Suppressor macrophage treated with lipopolysaccharide for 4 hours (primary cell): ENCODE data around the gene JAZF1.

ENCODE experiments used
- DNase-seq: peaks from one replicate; pipeline ENCODE4 v3.0.0-alpha.2; 2020

The JAZF1 gene

DNA sequence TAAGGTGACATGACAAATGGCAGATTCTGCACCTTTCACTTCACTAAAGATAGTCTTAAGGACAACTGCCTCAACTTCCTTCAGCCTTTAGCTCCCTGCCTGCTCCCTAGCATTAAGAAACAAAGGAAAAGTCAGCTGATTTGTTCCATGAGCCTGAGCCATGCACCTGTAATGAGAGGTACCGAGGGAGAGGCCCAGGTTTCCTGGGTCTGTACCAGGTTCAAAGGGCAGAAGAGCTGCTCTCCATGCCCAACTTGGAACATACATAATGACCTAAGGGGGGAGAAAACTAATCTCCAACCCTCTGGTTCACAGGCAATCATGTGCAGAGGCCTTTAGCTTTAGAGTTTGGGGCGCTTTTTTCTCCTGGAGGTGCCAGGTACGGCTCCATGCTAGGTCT lies 111.2 kb downstream of the JAZF1 start:
- no peak for DNase-seq

DNA sequence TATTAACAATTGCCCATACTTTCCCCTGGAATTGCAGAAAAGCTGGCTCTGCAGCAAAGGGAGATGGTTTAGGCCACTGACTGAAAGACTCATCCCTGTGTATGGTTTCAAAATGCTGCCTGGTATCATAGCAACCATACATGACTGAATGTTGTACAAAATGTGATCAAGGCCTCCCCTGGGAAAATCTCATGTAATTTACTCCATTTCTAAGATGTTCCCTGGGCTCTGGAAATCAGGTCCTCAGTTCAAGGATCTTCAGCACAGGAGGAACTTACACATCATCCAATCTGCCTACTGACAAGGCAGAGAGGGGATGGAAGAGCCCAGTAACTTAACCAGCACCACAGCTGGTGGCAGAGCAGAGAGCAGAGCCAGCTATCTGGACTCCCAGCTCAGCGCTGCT lies 111.8 kb downstream of the JAZF1 start:
- DNase-seq: no peak

DNA sequence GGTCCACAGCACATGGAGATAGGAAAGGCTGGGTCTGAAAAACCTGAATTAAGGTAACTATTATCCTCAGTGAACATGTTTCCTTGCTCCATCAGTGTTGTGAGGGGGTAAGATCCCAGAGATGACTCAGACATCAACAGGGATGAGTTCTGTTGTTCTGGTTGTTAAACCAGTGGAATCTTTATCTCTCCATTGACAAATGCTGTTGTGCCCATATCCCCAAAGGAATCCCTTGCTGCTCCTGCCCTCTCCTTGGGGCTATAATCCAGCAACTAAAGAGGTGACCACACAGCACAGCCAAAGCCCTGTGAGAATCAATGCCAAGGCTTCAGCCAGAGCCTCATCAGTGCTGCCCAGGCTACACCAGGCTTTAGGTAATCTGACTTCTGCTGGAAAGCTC lies 113.4 kb downstream of the JAZF1 start:
- no peak for DNase-seq

DNA sequence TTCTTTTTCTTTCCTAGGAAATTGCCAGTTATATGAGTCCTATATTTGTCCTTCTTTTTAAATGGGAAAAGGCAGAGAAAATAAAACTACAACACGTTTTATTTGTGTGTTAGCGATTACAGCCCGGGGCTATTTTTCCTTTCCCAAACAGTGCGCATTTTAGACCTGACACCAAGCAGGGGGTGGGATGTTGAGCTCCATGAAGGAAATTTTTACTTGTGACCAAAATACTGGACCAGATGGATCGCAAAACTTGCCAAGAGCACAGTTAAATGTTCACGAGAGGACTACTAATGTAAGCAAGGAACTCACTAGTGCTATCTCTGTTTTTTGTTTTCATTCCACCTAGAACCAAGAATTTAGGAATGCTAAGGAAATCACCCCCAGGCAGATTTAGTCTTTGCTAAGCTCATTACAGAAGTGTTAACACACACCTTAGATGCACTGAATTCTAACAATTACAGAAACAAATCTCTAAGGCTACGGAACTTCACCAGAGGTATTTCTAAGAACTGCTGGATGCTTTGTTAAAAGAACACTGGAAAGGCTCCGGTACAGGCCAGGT lies 114.8 kb downstream of the JAZF1 start:
- no peak for DNase-seq

DNA sequence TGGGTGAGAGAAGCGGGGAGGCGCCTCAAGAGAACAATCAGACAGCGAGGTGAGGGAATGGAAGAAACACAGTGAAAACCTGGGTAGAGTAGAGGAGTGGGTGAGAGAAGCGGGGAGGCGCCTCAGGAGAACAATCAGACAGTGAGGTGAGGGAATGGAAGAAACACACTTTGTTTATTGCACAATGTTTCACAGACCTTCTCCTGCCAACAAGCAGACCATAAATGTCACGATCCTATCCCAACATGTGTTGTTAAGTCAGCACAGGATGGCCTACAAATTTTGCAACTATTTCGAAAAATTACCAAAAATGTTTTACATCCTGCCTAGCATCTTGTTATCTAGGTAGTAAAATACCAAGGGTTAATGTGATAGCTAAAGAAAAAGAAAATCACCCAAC lies 115.3 kb downstream of the JAZF1 start:
- no peak for DNase-seq

DNA sequence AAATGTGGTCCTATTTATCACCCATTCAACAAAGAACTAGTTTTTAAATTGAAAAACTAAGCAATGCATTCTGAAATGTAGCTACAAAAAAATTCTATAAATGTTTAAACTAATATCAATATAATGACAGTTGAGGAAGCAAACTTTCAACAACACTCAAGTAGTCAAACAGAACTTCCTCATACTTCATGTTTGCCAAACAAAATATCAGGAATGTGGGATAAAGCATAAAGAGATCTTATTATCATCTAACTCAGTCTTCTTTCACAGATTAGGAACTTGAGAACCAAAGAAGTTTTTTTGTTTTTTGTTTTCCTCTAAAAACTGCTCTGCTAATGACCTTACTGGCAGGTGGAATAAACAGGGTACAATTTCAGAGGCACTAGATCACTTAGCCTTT lies 116.2 kb downstream of the JAZF1 start:
- no peak for DNase-seq

DNA sequence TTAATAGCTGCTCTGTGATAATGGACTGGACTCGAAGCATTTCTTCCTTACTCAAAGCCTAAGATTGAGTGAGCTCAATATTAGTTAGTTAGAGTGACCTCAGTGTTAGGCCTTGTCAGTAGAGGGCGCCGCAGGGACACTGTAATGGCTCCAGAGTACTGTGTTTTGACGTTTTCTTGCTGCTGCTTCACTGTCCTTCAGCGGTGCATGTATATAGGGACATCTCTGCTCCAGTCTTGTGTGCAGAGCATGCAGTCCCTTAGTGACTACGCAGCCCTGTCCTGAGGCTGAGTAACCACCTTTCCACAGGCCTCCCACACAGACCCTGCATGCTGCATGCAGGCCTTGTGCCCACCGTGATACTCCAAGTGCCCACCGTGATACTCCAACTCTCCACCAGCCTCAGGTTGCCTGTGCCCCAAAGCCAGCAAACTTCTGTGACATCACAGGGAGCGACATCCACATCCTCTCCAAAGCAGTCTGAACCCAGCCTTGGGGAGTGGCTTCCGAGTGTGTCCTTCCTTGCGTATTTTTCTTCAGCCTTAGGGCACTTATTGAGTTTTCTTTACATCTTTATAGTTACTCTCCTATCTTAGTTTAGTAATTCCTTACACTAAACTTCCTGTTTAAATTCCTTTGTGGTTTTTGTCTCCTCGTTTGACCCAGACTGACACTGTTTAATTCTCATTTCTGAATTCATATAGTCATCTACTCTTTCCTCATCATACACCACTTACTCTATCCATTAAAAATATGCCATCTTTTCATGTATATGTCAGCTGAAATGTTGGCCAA lies 118.2 kb downstream of the JAZF1 start:
- peak; percentile 72 for DNase-seq

DNA sequence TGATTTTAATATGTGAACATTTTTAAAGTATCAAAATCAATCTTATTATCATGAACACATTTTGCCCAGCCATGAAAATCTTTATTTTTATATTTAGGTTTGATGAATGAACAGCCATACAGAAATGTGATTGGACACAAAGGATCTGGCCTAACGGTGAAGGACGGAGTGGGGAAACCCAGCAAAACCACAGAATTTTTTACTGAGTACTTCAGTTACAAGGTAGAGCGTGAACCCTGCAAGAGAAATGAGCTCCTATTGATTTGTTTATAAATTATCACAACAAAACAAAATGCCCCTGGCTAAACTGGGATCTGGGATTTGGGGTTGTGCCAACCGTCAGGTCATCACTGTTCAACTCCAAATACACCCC lies 118.8 kb downstream of the JAZF1 start:
- no peak for DNase-seq

DNA sequence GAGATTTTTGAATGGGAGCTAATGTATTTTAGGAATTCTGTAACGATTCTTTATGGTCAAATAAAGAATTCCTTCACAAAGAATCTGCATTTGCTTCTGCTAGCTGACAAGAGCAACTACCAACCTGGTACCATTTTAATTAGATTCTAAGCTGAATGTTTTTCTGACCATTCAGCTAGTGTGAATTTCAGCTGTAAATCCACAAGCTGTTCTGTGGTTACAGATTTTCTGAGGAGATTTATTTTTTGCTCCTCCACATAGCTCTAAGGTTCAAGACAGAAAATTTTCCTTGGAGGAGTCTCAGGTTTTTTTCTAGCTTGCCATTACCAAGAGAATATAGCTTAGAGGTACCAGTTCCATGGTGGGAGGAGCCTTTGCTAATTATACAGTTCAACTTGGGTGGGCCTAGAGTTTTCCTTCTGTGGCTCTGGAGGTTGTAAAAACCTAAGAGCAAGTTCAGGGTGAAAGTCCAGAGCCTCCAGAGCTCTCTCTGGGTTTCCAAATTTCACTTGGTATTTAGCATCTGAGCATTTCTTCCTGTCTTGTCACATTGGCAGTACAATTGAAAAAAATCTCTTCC lies 120.1 kb downstream of the JAZF1 start:
- no peak for DNase-seq

DNA sequence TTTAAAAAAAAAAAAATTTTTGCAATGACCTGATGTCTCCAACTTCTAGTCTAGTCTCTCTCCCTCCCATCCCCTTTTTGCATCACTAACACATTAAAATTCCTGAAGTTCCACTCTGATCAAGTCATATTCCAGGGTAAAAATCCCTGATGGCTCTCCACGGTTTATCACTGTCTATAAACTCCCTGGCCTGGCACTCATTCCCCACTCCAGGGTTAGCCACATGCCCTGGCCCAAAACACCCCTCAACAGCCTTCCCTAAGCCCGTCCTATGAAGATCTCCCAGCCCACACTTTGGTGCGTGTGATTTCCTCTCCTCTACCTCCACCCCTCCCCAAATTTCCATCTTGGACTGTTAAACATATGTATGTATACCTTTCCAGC lies 125.4 kb downstream of the JAZF1 start:
- no peak for DNase-seq

DNA sequence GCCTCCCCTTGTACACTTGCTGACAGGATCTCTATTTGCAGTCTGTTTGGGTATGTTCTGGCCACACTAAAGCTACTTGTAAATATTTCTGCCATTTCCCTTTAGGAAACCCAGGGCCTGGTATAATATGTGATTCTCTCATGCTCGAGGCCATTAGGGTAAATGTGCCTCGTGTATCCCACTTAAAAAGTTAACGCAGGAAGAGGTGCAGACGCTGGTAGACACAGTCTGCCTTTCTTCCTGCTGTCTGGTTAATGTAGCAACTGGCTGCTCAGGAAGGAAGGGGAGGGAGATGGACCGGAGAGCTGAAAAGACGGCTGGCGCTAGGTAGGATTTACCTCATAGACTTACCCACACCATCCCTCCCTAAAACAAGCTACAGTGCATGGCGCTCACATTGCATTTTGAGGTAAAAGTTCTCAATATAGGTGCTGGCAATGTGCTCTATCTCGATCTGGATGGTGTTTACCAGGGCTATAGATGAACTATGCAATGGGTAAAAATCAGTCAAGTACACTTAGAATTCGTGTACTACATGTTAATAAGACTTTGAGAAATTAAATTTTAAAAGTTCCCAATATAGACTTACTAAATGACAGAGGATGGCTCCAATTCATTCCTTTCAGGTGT lies 125.9 kb downstream of the JAZF1 start:
- DNase-seq: no peak

DNA sequence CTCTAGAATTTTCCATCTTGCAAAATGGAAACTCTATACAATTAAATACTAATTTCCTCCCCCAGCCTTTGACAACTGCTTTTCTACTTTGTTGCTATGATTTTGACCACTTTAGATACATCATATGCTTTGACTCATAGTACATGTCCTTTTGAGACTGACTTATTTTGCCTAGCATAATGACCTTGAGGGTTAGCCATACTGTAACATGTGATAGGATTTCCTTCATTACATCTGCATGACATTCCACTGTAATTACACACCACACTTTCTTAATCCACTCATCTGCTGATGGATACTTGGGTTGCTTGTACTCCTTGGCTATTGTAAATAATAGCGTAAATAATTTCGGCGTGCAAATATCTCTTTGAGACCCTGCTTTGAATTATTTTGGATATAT lies 127.7 kb downstream of the JAZF1 start:
- DNase-seq: peak; percentile 2

DNA sequence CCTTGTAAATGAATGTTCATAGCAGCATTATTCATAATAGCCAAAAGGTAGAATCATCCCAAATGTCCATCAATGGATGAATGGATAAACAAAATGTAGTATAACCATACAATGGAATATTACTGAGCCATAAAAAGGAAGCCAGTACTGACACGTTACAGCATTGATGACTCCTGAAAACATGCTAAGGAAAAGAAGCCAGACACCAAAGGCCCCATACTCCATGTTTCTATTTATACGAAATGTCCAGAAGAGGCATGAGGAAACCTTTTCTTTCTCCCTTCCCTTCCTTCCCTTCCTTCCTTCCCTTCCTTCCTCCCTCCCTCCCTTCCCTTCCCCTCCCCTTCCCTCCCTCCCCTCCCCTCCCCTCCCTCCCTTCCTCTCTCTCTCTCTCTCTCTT lies 131.9 kb downstream of the JAZF1 start:
- no peak for DNase-seq

DNA sequence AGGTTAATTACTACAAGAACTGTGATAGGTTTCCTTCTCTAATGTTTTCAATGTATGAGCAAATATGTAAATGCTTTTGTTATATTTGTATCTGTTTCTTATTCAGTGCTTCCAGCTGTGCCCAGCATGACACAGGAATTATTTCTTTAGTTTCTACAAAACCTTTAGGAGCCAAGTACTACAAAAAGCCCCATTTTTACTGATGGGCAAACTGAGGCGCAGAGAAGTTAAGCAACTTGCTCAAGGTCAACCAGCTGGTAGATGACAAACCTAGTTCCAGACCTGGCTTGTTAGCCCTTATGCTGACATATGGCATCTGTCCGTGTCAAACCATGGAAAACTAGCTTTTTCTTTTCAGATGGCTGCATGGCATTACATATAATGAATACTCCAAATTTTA lies 134.6 kb downstream of the JAZF1 start:
- DNase-seq: no peak

DNA sequence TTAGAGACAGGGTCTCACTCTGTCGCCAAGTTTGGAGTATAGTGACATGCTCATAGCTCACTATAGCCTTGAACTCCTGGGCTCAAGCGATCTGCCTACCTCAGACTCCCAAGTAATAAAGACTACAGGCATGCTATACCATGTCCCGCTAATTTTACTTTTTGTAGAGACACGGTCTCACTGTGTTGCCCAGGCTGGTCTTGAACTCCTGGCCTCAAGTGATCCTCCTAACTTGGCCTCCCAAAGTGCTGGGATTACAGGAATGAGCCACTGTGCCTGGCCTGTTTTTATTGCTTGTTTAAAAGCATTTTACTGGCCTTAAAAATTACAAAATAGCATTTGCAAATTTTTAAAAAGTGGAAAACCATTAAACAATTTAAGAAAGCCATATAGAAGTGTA lies 135.0 kb downstream of the JAZF1 start:
- no peak for DNase-seq

DNA sequence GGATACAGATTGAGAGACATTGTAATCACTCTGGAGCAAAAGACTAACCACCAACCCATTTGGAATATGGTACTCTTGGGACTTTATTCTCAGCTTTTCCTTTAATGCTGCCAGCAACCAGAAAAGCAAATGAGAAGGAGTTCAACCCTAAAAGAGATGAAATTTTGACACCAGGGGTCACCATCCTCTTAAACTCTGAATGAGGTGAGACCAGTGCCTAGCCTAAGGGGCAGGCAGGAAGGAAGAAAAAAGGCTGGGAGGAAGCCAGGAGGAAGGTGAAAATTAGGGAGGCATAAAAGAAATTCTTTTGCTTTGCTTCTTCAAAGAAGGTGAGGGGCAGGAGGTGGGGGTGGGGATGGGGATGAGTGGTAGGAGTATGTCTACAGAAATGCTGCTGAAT lies 135.8 kb downstream of the JAZF1 start:
- no peak for DNase-seq

DNA sequence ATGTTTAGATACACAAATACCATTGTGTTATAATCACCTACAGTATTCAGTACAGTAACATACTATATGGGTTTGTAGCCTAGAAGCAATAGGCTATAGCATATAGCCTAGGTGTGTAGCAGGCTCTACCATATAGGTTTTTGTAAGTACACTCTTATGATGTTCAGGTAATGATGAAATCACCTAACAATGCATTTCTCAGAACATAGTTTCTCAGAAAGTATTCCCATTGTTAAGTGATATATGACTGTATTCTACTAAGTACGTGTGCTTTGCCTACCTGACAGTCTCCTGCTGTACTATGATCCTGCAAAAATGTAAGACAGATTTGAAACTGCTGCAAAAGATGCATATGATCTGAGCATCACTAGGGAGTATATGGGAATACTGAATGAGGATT lies 137.9 kb downstream of the JAZF1 start:
- DNase-seq: no peak

DNA sequence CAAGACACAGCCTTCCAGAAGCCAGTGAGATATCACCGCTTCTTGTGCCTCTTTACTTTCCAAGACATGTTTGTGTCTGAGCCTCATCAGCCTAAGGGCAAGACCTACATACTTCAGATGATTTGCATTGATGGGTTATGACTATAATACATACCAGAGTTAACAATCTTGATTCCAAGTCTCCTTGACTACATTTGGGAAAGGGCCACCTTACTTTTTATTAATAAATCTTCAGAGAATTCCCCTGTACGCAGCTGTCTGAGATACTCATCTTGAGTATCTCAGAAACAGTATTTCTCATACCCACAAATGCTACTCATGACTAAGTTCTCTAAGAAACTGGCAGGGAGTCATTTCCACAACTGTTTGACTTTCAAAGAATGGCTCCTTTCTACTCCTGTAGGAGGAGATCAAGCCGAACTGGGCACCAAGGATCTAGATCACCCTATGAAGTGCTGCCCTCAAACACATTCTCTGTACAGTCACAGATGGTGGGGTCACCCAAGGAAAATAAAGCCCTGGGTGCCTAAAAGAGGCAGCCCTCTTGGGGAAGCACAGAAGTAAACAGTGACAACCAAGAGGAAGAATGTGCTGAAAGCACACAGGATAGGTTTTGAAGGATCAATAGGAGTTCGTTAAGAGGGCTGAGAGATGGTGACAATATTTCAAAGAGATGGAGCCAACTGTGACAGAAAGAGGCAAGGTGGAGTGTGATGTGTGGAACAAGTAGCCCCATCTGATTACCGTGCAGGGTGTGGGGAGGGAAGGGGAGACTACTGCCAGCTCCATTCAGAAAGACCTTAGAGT lies 138.9 kb downstream of the JAZF1 start:
- no peak for DNase-seq

DNA sequence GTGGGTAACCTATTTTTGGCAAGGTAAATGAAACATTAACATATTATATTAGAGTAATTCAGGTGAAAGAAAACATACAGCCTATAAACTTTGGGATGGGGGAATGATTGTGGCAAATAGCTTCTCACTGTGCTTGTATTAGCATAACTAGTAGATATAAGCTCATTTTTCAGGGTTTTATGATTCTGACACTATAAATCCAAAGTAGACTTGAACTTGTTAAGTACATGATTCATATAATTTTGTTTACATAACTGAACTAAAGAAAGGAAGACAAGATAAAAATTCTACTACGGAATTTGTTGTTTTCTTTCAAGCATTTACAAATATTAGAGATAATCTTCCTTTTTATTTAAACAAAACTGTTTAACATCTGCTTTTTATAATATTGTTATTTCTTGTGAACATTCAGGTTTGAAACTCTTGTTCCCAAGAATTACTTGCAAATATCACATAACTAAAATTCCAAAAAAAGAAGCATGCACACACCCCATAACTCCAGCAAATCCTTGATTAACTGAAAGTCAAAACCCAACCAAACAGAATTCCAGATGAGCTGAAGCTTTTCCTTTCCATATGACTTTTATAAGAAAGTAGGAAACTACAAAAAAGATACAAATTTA lies 142.3 kb downstream of the JAZF1 start:
- DNase-seq: no peak

DNA sequence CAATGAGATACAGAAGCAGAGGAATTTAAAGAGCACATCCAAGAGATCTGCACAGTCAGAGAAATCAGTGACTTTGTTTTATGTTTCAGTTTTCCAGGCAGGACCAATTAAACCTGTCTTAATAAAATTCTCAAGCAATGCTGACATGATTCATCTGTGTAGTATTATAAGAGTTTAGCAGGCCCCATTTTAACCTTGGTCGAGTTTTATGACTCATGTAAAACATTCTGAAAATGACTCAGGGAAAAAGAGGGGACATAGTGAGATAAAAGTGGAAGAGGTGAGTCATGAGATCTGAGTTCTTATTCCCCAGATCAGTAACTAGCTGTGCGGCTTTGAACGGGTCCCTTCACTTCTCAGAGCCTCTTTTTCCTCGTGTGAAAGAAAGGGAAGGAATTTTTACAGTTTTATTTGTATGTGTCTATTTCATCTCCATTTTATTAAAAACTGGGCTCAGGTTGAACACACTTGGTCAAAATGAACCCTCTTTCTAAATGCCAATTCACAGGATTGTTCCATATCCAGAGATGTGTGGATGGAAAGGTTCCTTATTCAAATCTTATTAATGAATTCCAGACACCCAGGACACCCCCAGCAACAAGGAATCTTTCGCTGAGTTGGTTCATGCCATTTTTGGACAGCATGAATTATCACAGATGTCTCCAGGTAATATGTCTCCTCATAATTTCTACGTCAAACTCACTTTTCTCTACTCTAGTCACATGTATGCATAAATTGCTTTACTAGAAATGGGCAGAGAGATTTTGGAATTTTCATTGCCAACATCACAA lies 143.2 kb downstream of the JAZF1 start:
- DNase-seq: peak; percentile 70

DNA sequence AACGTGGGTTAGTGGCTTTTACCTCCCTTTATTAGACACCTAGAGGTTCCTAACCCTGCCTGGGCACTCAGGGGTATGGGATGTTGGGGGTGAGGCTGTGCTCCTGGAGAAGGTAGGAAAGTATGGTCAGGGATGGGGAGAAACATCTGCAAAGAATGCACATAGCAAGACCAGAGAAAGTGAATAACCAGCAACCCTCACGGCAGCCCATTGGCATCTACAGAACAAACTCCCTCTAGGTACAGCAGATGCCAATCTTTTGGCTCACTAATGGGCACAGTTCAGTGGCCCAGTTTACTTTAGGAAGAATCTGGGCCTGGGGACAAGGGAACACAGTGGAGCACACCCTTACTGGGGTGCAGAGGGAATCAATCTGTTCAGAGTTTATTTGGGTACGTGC lies 143.9 kb downstream of the JAZF1 start:
- DNase-seq: no peak

DNA sequence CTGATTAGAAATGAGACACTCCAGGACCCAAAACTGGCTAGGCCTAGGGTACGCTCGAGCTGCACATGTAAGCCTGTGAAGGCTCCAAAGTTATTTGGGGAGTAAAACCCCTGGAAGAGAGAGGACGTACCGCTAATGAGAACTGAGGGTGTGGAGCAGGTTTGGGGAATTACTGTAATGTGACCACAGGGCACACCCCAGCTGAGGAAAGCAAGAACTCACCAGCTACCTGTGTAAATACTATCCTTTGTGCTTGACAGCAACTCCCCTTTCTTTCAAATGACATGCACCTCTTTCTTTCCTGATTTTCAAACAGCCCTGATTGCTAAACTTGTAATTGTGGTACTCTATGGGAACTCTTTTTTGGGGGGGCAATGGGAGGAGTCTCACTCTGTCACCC lies 147.2 kb downstream of the JAZF1 start:
- no peak for DNase-seq
